CD1c-positive myeloid dendritic cell (primary cell): Measurements from ENCODE around the gene OLFML3.
A peak's percentile ranks its signal among the peaks of the same experiment; 100 is the strongest.

ENCODE experiments used
- DNase-seq: peaks from one replicate; pipeline ENCODE4 v3.0.0-alpha.2; 2016; ENCODE audit errors: extremely low spot score

OLFML3 gene

GRCh38 chr1:113949007-113949406, 30.3 kb upstream of the OLFML3 start:
- DNase-seq, result peak; percentile 30

- no peak for DNase-seq
Measured at GRCh38 chr1:113950908-113951307, 28.4 kb upstream of the OLFML3 start.

GRCh38 chr1:113951719-113952118, 27.6 kb upstream of the OLFML3 start:
- no peak for DNase-seq

GRCh38 chr1:113957984-113958383, 21.3 kb upstream of the OLFML3 start:
- no peak for DNase-seq

- DNase-seq, result no peak
Measured at GRCh38 chr1:113958691-113959090, 20.6 kb upstream of the OLFML3 start.

- no peak for DNase-seq
Measured at GRCh38 chr1:113963281-113963906, 15.9 kb upstream of the OLFML3 start.

GRCh38 chr1:113965703-113966412, 13.4 kb upstream of the OLFML3 start:
- DNase-seq, result no peak

GRCh38 chr1:113972954-113973353, 6.3 kb upstream of the OLFML3 start:
- DNase-seq, result no peak

GRCh38 chr1:113975211-113975895, 3.9 kb upstream of the OLFML3 start:
- DNase-seq, result peak; percentile 58

- peak; percentile 25 for DNase-seq
Measured at GRCh38 chr1:113976609-113977278, 2.5 kb upstream of the OLFML3 start.

- DNase-seq, result no peak
Measured at GRCh38 chr1:113977906-113978305, 1.4 kb upstream of the OLFML3 start.

- DNase-seq, result no peak
Measured at GRCh38 chr1:113980110-113980509, 836 bp downstream of the OLFML3 start.

GRCh38 chr1:113981962-113982931, 3.0 kb downstream of the OLFML3 start:
- DNase-seq, result no peak

- DNase-seq, result no peak
Measured at GRCh38 chr1:113982949-113983348, 3.7 kb downstream of the OLFML3 start.

GRCh38 chr1:113983391-113983790, 4.1 kb downstream of the OLFML3 start:
- DNase-seq, result no peak

- no peak for DNase-seq
Measured at GRCh38 chr1:113983826-113984225, 4.6 kb downstream of the OLFML3 start.

GRCh38 chr1:113984710-113985109, 5.4 kb downstream of the OLFML3 start:
- DNase-seq, result no peak

GRCh38 chr1:113986802-113987201, 7.5 kb downstream of the OLFML3 start:
- no peak for DNase-seq

GRCh38 chr1:113987259-113987658, 8.0 kb downstream of the OLFML3 start:
- DNase-seq, result no peak

- DNase-seq, result no peak
Measured at GRCh38 chr1:113990530-113990929, 11.3 kb downstream of the OLFML3 start.

- DNase-seq, result no peak
Measured at GRCh38 chr1:113990961-113991360, 11.7 kb downstream of the OLFML3 start.
